Panc1 (cell line): ENCODE data around the gene ATP9A.

Experiments
- CTCF ChIP-seq: fragments of 450-650 bp; IDR thresholded peaks from 2 replicates; pipeline ENCODE4 v1.5.1; 2017; ENCODE audit warnings: mild to moderate bottlenecking
- REST ChIP-seq, 2 experiments: IDR thresholded peaks; 2 replicates each; pipeline ENCODE4 v1.6.1; 2011 to 2012; ENCODE audit warnings: low read depth in 2 of 2, control low read depth in 1 of 2, low read length in 1 of 2, mild to moderate bottlenecking in 1 of 2, moderate library complexity in 1 of 2; ENCODE audit not compliant: insufficient read depth in 1 of 2

DNA sequence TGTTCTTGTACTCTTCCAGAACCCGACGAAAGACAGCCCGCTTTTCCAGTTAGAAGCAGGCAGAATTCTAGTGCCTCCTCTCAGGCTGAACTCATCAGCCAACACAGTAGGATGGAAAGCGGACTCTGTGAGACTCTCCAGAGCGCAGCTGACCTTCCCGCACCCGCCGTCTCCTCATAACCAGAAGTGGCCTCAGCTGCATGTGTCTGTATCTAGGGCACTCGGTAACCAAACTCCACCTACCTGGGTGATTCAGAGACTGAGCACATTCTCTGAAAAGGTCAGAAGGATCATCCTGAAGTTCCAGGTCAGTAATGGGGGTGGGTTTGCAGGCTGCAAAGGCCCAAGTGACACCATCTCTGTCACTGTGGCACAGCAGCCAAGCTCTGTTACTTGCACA lies 158.9 kb downstream of the ATP9A start:
- no peak for TF ChIP-seq REST (IDR thresholded peaks at IDR 0.05; ENCODE audit: insufficient read depth in 1 of 2, low read depth in 2 of 2, low read length in 1 of 2)
- TF ChIP-seq CTCF = no peak
